Measurements from ENCODE around the gene CELF5. TPM values are rescaled to one million over a fixed set of nuclear protein-coding genes. Genes with fewer than 3 reads are reported as not detected.

CELF5 gene
- total and polyA plus RNA-seq, 10 of the 15 experiments (the other 5 are each of a cell fraction or from before 2014, with no cell fraction given), result 0.01 to 0.04 TPM; not detected in 8

GRCh38 chr19:3225677-3226093 lies 1.2 kb downstream of the CELF5 start (continued):
- no peak for TF ChIP-seq ZNF592 (IDR thresholded peaks at IDR 0.05)
- TF ChIP-seq, protein P1, sequence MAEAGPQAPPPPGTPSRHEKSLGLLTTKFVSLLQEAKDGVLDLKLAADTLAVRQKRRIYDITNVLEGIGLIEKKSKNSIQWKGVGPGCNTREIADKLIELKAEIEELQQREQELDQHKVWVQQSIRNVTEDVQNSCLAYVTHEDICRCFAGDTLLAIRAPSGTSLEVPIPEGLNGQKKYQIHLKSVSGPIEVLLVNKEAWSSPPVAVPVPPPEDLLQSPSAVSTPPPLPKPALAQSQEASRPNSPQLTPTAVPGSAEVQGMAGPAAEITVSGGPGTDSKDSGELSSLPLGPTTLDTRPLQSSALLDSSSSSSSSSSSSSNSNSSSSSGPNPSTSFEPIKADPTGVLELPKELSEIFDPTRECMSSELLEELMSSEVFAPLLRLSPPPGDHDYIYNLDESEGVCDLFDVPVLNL (IDR thresholded peaks at IDR 0.05; ENCODE audit: low read depth, low read length), result no peak
- no peak for TF ChIP-seq SREBF1 (IDR thresholded peaks at IDR 0.05; ENCODE audit: low read length)

DNA sequence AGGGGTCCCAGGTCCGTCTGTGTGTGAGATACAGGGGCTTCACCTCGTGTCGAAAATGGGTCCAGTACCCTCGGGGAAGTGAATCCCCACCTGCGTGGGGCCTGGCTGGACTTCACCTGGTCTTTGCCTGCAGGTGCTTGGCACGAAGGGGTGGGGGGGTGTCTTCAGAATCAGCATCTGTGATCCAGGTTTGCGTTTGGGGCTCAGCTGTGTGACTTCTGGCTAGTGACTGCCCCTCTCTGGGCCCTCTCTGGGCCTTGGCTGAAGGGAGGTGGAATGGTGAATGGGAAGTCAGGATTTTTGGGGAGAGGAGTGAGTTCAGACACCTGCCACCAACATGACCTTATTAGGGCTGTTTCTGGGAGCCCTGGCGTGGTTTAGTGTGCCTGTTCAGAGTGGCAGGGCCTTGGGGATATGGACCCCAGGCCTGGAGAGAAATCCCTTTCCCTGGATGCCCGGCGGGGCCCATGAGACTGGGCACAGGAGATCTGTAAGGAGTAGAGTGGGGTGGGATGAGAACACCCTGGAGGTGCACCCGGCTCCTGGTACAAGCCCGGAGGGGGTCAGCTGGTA lies 2.7 kb downstream of the CELF5 start:
- ChIA-PET CTCF (no interaction called here), SMC1A (ENCODE audit: uncharacterized antibody, unreplicated experiment) (no interaction called here), RAD21 (ENCODE audit: unreplicated experiment) (no interaction called here), POLR2A (no interaction called here)
- BruUV-seq (replicated peaks), result no TSS peak
- Histone ChIP-seq H3K9ac (ENCODE audit: control insufficient read depth, insufficient read depth, low read length) (no peak overlapping the region), H3K36me3 (ENCODE audit: control insufficient read depth in 2 of 2, insufficient read depth in 2 of 2, low read length in 1 of 2) (no peaks in the 10 kb centered on the region), H3K79me2 (ENCODE audit: control insufficient read depth, insufficient read depth, low read length) (no peaks in the 10 kb centered on the region), H3K4me2 (ENCODE audit: control insufficient read depth, insufficient read depth) (no peak overlapping the region), H3K4me1 (ENCODE audit: control insufficient read depth, insufficient read depth, low read length) (no peaks in the 10 kb centered on the region), H4K20me1 (ENCODE audit: control insufficient read depth, insufficient read depth) (no peaks in the 10 kb centered on the region), H3K4me3 (no peak overlapping the region), H2AFZ (ENCODE audit: control insufficient read depth, low read depth, low read length) (no peak overlapping the region), H3K27ac (ENCODE audit: control insufficient read depth, insufficient read depth) (no peak overlapping the region), H3K27me3 (replicated peaks in 1 of 2; ENCODE audit: control insufficient read depth in 2 of 2, insufficient read depth in 2 of 2, low read length in 1 of 2) (peaks cover 0 to 2% of the 10 kb centered on the region in 2 experiments; a peak in 2 of 4 replicates), H3K9me3 (replicated peaks; ENCODE audit: control insufficient read depth, insufficient read depth, low read length) (no peaks in the 10 kb centered on the region)
- no peak for FAIRE-seq
- WGBS (ENCODE audit: insufficient coverage, insufficient replicate concordance, low lambda C conversion rate, missing lambda C conversion rate), result 13% methylated on average over 12 of the region's 12 CpGs
- ATAC-seq, result no peak
- intact Hi-C loops (cut with micrococcal nuclease; ENCODE audit: unreplicated experiment), result no loop called here
- in situ Hi-C loops (cut with MboI), result no loop called here
- no peak for DNase-seq (ENCODE audit: low read depth, low spot score)
- TF ChIP-seq SIN3A (IDR thresholded peaks at IDR 0.05; ENCODE audit: low read depth, low read length) (no peak), NR2C2 (IDR thresholded peaks at IDR 0.05; ENCODE audit: borderline replicate concordance, control insufficient read depth, insufficient read length, low read depth) (no peak), KLF5 (IDR thresholded peaks at IDR 0.05; ENCODE audit: partially characterized antibody) (no peak), DPF2 (IDR thresholded peaks at IDR 0.05) (no peak)
- TF ChIP-seq, protein P2, sequence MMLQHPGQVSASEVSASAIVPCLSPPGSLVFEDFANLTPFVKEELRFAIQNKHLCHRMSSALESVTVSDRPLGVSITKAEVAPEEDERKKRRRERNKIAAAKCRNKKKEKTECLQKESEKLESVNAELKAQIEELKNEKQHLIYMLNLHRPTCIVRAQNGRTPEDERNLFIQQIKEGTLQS (IDR thresholded peaks at IDR 0.05; ENCODE audit: borderline replicate concordance, extremely low read depth, low read depth, low read length), result no peak
- TF ChIP-seq, protein P3, sequence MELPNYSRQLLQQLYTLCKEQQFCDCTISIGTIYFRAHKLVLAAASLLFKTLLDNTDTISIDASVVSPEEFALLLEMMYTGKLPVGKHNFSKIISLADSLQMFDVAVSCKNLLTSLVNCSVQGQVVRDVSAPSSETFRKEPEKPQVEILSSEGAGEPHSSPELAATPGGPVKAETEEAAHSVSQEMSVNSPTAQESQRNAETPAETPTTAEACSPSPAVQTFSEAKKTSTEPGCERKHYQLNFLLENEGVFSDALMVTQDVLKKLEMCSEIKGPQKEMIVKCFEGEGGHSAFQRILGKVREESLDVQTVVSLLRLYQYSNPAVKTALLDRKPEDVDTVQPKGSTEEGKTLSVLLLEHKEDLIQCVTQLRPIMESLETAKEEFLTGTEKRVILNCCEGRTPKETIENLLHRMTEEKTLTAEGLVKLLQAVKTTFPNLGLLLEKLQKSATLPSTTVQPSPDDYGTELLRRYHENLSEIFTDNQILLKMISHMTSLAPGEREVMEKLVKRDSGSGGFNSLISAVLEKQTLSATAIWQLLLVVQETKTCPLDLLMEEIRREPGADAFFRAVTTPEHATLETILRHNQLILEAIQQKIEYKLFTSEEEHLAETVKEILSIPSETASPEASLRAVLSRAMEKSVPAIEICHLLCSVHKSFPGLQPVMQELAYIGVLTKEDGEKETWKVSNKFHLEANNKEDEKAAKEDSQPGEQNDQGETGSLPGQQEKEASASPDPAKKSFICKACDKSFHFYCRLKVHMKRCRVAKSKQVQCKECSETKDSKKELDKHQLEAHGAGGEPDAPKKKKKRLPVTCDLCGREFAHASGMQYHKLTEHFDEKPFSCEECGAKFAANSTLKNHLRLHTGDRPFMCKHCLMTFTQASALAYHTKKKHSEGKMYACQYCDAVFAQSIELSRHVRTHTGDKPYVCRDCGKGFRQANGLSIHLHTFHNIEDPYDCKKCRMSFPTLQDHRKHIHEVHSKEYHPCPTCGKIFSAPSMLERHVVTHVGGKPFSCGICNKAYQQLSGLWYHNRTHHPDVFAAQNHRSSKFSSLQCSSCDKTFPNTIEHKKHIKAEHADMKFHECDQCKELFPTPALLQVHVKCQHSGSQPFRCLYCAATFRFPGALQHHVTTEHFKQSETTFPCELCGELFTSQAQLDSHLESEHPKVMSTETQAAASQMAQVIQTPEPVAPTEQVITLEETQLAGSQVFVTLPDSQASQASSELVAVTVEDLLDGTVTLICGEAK (IDR thresholded peaks at IDR 0.05; ENCODE audit: borderline replicate concordance), result no peak
